Mesothelial cell of epicardium (in vitro differentiated cells): ENCODE measurements around the gene MOB1B. TPM values are rescaled to one million over a fixed set of nuclear protein-coding genes. Genes with fewer than 3 reads are reported as not detected.
"Not testable (repeated sequence)": the region's sequence is repeated elsewhere in the genome, so short reads cannot be mapped to it uniquely, and the experiment has no call there.

Experiments
- DNase-seq, 2 experiments: peaks; one replicate each; pipeline ENCODE4 v3.0.0; 2021; ENCODE audit warnings: low spot score in 2 of 2; ENCODE audit not compliant: unreplicated experiment in 2 of 2
- H3K27ac Mint-ChIP-seq: 2 replicates; pipeline ENCODE4 v1.8.0; 2021; ENCODE audit warnings: mixed read lengths
- H3K27me3 Mint-ChIP-seq: 2 replicates; pipeline ENCODE4 v1.8.0; 2021; ENCODE audit warnings: low read depth, mixed read lengths
- H3K36me3 Mint-ChIP-seq: 2 replicates; pipeline ENCODE4 v1.8.0; 2021; ENCODE audit warnings: mixed read lengths
- H3K4me1 Mint-ChIP-seq: 2 replicates; pipeline ENCODE4 v1.8.0; 2021; ENCODE audit warnings: mixed read lengths
- H3K4me3 Mint-ChIP-seq: 2 replicates; pipeline ENCODE4 v1.8.0; 2021; ENCODE audit warnings: mild to moderate bottlenecking, moderate library complexity, mixed read lengths
- H3K9me3 Mint-ChIP-seq: 2 replicates; pipeline ENCODE4 v1.8.0; 2021; ENCODE audit warnings: mixed read lengths
- total RNA-seq: library from RNA; stranded (reverse); gene quantifications from 3 replicates; pipeline ENCODE4 v1.2.1, GENCODE V29; 2021
- TF ChIP-seq, protein P1 (sequence below): fragments of 200-600 bp; sonication (generic); IDR thresholded peaks from one replicate; pipeline ENCODE4 v1.5.0; 2021; ENCODE audit warnings: antibody characterized with exemption; ENCODE audit not compliant: unreplicated experiment

MOB1B gene
- total RNA-seq, 1 donor from 2014 or later, result 36.2 TPM

DNA sequence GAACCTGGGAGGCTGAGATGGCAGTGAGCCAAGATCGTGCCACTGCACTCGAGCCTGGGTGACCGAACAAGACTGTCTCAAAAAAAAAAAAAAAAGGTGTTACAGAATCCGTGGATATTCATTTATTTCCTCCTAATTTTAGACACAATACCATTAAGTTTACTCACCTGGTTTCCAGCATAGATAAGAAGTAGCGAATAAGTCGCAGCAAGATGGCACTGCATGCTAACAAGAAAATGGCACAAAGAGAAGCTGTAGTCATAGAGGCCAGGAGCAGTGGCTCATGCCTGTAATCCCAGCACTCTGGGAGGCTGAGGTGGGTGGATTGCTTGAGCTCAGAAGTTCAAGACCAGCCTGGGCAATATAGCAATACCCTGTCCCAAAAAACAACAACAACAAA, 17.0 kb upstream of the MOB1B start:
- Mint-ChIP-seq H3K27me3 (no peaks in the 10 kb centered on the region), H3K36me3 (peaks cover 4% of the 10 kb centered on the region), H3K4me3 (no peak overlapping the region), H3K9me3 (peaks cover 5% of the 10 kb centered on the region), H3K27ac (no peak overlapping the region), H3K4me1 (peaks cover 6% of the 10 kb centered on the region)
- TF ChIP-seq, protein P1, sequence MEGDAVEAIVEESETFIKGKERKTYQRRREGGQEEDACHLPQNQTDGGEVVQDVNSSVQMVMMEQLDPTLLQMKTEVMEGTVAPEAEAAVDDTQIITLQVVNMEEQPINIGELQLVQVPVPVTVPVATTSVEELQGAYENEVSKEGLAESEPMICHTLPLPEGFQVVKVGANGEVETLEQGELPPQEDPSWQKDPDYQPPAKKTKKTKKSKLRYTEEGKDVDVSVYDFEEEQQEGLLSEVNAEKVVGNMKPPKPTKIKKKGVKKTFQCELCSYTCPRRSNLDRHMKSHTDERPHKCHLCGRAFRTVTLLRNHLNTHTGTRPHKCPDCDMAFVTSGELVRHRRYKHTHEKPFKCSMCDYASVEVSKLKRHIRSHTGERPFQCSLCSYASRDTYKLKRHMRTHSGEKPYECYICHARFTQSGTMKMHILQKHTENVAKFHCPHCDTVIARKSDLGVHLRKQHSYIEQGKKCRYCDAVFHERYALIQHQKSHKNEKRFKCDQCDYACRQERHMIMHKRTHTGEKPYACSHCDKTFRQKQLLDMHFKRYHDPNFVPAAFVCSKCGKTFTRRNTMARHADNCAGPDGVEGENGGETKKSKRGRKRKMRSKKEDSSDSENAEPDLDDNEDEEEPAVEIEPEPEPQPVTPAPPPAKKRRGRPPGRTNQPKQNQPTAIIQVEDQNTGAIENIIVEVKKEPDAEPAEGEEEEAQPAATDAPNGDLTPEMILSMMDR, result no peak
- no peak for DNase-seq

DNA sequence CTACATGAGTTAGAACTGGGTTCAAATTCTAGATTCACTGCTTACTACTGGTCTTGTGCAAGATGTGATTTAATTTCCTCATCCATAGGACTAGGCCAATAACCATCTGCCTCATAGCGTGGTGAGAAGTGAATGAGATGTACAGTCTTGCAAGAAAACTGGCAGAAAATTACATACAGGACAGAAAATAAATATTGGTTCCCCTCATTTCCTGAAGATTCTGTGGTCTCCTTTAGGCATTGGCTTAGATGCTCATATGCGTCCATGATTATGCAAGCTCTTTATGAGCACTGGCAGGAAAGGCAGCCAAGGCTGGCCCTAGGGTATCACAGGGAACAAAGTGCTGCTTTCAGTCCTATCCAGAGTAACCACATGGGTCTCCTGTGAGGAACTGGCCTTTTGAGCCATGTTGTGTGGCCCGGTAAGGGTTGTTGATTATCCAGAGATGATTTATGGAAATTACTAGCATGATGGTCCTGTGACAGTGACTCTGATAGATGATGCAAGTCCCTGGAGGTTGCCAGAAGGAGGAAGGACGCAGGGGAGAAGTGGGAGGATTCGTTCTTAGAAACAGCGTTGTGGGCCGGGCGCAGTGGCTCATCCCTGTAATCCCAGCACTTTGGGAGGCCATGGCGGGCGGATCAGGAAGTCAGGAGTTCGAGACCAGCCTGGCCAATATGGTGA, 9.9 kb upstream of the MOB1B start:
- TF ChIP-seq, protein P1, result no peak
- Mint-ChIP-seq H3K27ac (no peak overlapping the region), H3K36me3 (no peaks in the 10 kb centered on the region), H3K4me3 (no peak overlapping the region), H3K4me1 (no peaks in the 10 kb centered on the region), H3K27me3 (no peaks in the 10 kb centered on the region), H3K9me3 (no peaks in the 10 kb centered on the region)
- DNase-seq, result no peak

DNA sequence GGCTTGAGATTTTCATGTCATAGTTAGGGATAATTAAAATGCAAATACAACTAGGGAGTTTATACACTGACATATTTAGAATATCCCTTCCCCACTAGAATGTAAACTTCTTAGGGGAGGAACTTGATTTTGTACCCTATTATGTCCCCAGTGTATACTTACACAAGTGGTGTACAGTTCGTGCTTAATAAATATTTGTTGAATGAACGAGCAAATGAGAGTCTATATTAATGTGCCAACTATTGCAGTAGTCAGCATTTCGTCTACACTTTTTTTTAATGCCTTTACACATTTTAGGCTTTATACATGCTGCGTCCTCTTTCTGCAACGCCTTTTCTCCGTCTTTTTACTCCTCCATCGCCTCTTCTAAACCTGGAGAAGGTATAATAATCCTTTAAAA, 8.4 kb upstream of the MOB1B start:
- TF ChIP-seq, protein P1, result no peak
- Mint-ChIP-seq H3K4me3 (no peak overlapping the region), H3K27me3 (no peaks in the 10 kb centered on the region), H3K27ac (no peak overlapping the region), H3K36me3 (no peaks in the 10 kb centered on the region), H3K4me1 (no peaks in the 10 kb centered on the region), H3K9me3 (no peaks in the 10 kb centered on the region)
- DNase-seq, result no peak

DNA sequence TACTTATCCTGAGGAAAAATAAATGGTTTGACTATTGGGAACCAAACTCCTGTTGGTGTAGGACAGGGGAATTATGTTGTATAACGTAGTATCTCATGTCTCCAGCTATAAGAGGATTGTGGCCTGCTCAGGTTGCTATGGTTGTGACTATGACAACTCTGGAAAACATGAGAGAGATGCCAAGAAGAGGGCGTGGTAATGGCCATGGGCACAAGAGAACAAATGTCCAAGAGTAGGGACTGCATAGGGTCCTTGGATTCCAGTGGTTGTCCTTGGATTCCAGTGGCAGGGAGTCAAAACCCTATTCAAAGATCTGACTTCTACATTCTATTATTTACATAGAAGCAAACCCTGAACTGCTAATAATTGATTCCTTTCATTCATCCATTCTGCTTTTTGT, 6.8 kb upstream of the MOB1B start:
- Mint-ChIP-seq H3K4me1 (no peaks in the 10 kb centered on the region), H3K4me3 (no peak overlapping the region), H3K36me3 (no peaks in the 10 kb centered on the region), H3K9me3 (no peaks in the 10 kb centered on the region), H3K27me3 (no peaks in the 10 kb centered on the region), H3K27ac (no peak overlapping the region)
- DNase-seq, result no peak
- TF ChIP-seq, protein P1, result no peak

DNA sequence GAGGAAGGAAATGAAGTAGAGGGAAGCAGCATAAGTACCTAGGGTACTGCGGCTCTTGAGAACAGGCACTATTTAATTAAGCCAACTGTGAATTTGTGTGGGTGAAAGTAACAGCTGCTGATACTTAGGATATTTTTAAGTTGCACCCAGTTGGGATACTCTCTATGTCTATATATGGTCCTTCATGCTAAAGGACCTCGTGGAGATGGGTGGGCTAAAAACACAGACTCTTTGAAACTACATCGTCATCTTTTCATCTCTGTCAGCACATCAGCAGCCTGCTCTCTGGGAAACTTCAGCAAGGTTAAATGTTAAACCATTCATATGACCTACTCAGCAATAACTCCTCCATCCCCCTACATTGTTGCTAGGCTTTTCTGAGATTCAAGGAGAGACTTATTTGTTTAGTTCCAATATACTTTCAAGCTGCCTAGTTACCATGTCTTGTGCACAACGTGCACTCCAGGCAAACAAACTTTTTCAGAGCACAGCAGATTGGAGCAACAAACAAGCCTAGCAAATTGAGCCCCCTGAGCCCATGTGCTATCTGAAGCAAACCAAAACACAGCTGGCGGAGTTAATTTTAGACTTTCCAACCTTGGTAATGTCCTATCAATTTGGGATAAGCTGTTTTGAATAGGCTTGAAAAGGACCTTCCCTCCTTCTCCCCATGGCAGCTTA, 6.2 kb upstream of the MOB1B start:
- Mint-ChIP-seq H3K9me3 (no peaks in the 10 kb centered on the region), H3K4me1 (no peaks in the 10 kb centered on the region), H3K4me3 (no peak overlapping the region), H3K27me3 (no peaks in the 10 kb centered on the region), H3K27ac (no peak overlapping the region), H3K36me3 (no peaks in the 10 kb centered on the region)
- TF ChIP-seq, protein P1, result no peak
- no peak for DNase-seq

DNA sequence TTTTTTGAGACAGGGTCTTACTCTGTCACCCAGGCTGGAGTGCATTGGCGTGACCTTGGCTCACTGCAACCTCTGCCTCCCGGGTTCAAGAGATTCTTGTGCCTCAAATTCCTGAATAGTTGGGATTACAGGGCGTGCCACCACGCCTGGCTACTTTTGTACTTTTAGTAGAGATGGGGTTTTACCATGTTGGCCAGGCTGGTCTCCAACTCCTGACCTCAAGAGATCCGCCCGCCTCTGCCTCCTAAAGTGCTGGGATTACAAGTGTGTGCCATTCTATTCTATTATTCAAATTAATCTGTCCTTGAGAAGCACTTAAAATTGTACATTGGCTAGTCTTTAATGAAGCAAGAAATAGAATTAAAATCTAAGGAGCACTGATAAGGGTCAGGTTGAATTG, 3.6 kb upstream of the MOB1B start:
- not testable (repeated sequence) for H3K9me3 Mint-ChIP-seq, H3K4me3 Mint-ChIP-seq, H3K27ac Mint-ChIP-seq, DNase-seq, H3K27me3 Mint-ChIP-seq, H3K36me3 Mint-ChIP-seq
- H3K4me1 Mint-ChIP-seq, result peaks cover 12% of the 10 kb centered on the region
